Renal cortex interstitium (tissue), 11 donors: ENCODE results near the gene NCK1. TPM values are rescaled to one million over a fixed set of nuclear protein-coding genes. Genes with fewer than 3 reads are reported as not detected.
A peak's percentile ranks its signal among the peaks of the same experiment; 100 is the strongest.
"Not testable (repeated sequence)": the region's sequence is repeated elsewhere in the genome, so short reads cannot be mapped to it uniquely, and the experiment has no call there.

Experiments used
- DNase-seq, 11 donors: peaks; one replicate each; pipeline ENCODE4 v3.0.0-alpha.2; 2013; ENCODE audit warnings: low read depth in 9 of 11, low spot score in 4 of 11; ENCODE audit errors: extremely low read depth in 1 of 11
- polyA plus RNA-seq, 3 donors: library from polyadenylated mRNA; unstranded; fragments of 120-200 nt; gene quantifications; one replicate each; pipeline ENCODE4 v1.2.1, GENCODE V29; 2013; ENCODE audit not compliant: insufficient read length in 3 of 3

NCK1 gene
- polyA plus RNA-seq, 3 donors: 34.5 to 45.2 (median 34.8) TPM

DNA sequence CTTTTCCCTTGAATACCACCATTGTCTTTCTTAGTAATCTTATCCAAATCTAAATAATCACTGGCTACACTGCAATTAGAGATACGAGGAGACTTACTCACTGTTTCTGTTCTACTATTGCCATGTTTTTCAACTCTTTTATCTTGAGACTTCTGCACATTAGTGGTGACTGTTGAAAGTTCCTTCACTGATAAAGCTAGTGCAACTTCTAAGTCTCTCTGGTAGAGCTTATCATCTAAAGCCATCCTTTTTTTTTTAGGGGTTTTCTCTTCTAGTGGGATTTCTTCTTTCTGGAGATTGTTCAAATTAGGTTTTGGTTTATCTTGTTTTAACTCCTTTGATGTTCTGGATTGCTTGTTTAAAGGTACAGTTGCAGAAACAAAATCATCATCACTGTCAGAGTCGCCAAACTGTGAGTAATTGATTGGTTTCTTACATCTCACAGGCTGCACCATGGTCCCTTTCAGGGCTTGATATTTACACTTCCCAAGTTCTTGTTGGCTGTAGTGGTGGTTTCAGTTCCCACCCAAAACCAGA lies 37.7 kb downstream of the NCK1 start:
- no peak for DNase-seq

GRCh38 chr3:136900694-136901093 lies 38.7 kb downstream of the NCK1 start:
- DNase-seq: not testable (repeated sequence)

- DNase-seq: no peak
Measured at GRCh38 chr3:136901391-136901790, 39.4 kb downstream of the NCK1 start.

DNA sequence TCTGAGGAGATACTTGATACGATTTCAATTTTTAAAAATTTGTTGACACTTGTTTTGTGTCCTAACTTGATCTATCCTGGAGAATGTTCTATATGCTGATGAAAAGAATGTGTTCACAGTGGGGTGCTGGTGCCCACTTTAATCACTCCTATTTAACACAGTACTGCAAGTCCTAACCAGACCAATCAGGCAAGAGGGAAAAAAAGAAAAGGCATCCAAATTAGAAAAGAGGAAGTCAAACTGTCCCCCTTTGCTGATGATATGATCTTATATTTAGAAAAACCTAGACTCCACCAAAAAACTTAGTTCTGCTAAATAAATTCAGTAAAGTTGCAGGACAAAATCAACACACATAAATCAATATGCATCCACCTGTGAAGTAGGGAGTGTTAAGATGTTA lies 40.5 kb downstream of the NCK1 start:
- DNase-seq: not testable (repeated sequence)

DNA sequence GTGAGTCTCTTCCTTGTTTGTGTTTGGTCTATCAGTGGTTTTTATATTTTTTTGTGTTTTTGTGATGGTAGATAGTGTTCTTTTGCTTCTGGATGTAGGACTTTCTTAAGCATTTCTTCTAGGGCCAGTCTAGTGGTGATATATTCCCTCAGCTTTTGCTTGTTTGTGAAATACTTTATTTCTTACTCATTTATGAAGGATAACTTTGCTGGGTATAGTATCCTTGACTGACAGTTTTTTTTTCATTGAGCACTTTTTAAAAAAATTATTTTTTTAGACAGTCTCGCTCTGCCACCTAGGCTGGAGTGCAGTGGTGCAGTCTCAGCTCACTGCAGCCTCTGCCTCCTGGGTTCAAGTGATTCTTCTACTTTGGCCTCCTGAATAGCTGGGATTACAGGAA lies 41.9 kb downstream of the NCK1 start:
- no peak for DNase-seq

DNA sequence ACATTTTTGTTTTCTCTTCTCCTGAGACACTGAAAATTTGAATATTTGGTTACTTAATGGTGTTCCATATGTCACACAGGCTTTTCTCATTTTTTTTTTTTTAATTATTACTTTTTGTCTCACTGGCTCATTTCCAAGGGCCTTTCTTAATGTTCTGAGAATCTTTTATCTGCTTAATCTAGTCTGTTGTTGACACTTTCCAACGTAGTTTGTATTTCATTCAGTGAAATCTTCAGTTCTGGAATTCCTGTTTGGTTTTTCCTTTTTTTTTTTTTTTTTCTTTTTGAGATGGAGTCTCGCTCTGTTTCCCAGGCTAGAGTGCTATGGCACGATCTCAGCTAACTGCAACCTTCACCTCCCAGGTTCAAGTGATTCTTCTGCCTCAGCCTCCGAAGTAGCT lies 42.7 kb downstream of the NCK1 start:
- DNase-seq: no peak

DNA sequence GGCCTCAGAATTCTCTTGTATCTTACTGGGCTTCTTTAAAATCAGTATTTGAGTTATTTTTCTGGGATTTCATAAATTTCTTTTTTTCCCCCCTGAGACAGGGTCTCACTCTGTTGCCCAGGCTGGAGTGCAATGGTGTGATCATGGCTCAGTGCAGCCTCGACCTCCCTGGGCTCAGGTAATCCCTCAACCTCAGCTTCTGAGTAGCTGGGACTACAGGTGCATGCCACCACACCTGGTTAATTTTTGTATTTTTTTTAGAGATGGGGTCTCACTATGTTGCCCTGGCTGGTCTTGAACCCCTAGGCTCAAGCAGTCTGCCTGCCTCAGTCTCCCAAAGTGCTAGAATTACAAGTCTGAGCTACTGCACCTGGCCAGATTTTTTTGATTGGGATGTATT lies 43.5 kb downstream of the NCK1 start:
- no peak for DNase-seq

- no peak for DNase-seq
Measured at GRCh38 chr3:136906725-136907124, 44.7 kb downstream of the NCK1 start.

DNA sequence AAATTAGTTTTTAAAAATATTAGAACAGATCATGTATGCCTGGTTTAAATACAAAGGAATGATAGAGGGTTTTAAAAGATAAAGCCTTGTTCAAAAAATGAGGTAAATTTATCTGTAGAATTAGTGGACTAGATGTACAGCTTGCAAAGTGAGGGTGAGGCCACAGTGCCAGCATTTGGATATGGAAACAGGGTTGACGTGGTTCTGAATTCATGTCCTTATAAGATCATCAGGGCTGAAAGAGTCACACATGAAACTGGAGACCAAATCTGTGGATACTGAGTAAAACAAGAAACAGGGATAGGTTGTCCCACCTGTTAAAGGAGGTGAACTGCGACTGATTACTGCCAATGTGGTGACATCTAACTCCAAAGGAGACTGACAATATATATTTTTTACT lies 46.3 kb downstream of the NCK1 start:
- no peak for DNase-seq

DNA sequence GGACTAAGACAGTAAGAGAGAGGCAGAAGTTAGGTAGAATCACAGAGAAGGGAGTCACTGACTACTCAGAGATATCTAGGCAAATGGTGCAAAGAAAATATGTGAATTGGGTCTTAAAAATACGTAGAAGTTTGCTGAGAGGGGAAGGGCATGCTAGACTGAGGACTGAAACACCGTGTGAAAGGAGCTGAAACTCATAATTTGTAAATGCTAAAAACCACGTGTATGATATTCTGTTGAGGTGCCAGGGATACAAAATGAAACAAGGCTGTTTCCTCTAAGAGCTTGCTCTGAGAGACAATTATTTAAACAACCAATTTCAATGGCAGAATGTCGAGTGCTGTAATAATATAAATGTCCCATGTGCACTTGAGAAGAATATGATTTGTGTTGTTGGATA lies 47.2 kb downstream of the NCK1 start:
- no peak for DNase-seq

- DNase-seq: no peak
Measured at GRCh38 chr3:136910697-136911096, 48.7 kb downstream of the NCK1 start.

GRCh38 chr3:136913168-136913567 lies 51.2 kb downstream of the NCK1 start:
- DNase-seq: no peak

DNA sequence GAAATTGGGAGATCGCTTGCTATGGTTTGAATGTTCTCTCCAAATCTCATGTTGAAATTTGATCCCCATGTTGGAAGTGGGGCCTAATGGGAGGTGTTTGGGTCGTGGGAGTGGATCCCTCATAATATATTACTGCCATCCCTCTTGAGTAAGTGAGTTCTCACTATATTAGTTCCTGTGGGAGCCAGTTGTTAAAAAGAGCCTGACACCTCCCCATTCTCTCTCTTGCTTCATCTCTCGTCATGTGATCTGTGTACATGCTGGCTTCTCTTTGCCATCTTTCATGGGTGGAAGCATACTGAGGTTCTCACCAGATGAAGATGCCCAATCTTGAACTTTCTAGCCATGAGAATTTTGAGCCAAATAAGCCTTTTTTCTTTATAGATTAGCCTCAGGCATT lies 52.7 kb downstream of the NCK1 start:
- no peak for DNase-seq

DNA sequence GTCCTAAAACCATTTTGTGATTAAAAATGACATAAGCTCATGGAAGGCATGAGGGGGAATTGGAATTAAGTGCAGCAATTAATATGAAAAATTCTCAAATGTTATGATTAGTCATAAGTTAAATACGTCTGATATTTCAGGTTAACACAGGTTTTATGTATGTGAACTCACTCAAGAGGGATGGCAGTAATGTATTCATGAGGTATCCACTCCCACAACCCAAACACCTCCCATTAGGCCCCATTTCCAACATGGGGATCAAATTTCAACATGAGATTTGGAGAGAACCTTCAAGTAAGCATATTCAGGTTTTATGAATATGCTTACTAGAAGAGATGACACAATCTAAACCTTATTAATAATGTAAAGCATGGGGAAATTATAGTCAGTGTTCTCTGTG lies 54.2 kb downstream of the NCK1 start:
- DNase-seq: no peak

DNA sequence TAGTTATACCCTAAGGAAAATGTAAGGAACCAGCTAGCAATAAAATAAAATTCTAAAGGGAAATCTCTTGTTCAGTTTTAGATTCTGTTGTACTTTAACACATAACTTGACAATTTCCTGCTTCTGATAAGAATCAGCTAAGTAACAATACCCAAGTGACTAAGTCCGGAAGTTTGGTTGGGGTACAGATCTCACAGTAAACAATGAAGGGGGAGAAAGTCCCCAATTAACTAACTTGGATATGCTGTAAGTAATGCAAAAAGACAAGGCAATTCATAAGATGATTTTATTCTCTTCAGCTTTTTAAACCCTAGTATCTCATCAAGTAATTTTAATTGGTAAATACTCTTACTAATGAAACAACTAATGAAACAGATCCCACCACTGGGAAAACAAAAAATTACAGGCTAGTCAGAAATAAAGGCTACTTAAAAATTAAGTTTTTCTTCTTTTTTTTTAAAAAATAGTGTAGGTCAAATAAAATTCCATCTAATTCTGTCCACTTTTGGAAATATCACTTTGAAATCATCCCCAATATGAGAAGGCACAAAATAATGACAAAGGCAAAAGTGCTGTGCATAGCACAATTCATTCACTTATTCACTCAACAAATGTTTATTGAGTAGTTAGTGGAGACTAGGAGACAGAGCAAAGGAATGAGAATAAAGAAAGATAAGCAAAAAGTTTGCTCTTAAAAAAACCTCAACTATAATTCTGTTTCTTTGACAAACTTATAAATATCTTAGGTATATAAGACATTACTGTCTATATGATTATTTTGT lies 58.0 kb downstream of the NCK1 start:
- no peak for DNase-seq

DNA sequence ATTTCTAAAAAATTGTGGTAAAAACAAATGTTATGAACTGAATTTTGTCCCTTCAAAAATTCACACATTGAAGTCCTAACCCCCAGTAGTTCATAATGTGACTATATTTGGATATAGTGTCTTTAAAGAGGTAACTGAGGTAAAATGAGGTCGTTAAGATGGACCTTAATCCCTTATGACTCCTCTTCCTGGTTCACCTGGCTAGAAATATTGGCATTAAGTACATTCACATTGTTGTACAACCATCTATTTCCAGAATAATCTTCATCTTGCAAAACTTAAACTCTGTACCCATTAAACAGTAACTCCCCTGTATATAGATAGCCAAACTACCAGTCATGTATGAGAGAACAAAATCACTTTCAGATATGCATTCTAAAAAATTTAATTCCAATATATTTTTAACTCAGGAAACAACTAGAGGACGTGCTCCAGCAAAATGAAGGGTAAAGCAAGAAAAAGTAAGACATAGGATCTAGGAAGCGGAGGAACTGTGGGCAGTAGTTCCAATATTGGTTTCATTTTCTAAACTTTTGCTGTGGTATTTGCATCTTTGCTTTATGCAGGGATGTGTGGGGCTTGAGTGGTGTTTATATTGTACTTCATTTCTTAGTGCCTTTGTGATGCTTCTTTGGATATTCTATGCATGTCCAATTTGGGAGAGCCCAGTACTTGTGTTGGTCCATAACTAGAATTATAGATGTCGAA lies 59.0 kb downstream of the NCK1 start:
- DNase-seq: no peak

- DNase-seq: no peak
Measured at GRCh38 chr3:136925425-136926190, 63.6 kb downstream of the NCK1 start.

GRCh38 chr3:136928240-136928639 lies 66.2 kb downstream of the NCK1 start:
- no peak for DNase-seq

GRCh38 chr3:136929977-136930670 lies 68.1 kb downstream of the NCK1 start:
- peak in 1 of 11 donors; percentile 9 for DNase-seq
